ENCODE measurements around the gene SNRPF.
"Not testable (repeated sequence)": the region's sequence is repeated elsewhere in the genome, so short reads cannot be mapped to it uniquely, and the experiment has no call there.

SNRPF gene

DNA sequence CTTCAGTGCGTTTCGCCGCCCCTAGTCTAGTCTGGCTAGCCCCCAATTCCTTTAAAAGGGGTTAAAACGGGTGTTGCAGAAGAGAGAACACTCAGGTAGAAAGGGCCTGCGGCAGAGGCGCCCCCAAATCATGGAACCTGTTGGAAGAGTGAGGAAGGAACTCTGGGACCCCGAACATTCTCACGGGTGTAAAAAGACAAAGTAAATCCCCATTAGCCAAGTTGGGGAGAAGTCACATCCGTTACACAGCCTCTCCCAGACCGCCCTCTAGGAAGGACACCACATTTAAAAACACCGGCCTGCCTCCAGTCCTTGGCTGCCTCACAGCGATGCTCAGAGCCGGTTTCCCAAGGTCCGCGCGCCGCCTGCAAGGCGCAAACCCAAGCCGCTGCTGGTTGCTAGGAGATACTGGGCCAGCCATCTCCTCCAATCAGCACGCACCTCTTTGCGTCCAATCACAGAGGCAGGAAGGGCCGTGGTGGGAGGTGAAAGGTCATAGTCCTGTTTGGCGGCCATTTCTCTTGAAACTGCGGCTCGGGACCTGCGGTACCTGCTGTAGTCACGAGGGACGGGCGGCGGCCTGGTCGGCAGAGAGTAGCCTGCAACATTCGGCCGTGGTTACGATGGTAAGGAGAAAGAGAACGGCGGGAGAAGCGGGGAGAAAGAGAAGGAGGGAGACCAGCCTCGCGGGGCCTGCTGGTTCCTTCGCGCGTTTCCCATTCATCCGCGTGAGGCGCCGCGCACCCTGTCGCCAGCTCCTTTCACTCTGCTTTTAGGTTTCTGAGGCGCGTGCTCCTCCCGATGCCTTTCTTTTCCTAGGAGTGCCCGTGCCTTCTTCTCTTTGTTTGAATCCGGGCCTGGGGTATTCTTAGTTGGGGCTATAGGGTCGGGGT lies at the start of gene SNRPF:
SNRPF (plus strand) TSS at position 502 of the 893 bp plus-strand sequence; CDS start at position 624, 122 bp downstream.
- DNase-seq: peak; percentile 97

DNA sequence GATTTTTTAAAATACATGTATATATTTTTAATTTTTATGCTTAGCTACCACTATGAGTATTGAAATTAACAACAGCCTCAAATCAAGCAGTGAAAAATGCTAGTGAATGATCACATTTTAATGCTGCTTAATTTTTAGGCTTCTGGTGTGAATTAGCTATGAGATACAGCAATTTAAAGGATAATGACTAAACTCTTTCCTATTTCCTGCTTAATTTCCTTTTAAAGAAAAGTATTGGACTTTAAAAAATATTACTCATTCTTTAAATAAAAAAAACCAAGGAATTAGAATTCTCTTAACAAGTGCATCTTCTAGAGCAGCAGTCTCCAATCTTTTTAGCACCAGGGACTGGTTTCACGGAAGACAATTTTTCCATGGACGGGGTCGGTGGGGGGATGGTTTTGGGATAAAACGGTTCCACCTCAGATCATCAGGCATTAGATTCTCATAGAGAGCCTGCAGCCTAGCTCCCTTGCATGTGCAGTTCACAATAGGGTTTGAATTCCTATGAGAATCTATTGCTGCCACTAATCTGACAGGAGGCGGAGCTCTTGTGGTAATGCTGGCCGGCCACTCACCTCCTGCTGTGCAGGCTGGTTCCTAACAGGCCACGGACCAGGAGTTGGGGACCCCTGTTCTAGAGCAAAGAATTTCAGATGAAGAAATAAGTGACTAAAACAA lies 49.6 kb upstream of the SNRPF start:
- no peak for DNase-seq

DNA sequence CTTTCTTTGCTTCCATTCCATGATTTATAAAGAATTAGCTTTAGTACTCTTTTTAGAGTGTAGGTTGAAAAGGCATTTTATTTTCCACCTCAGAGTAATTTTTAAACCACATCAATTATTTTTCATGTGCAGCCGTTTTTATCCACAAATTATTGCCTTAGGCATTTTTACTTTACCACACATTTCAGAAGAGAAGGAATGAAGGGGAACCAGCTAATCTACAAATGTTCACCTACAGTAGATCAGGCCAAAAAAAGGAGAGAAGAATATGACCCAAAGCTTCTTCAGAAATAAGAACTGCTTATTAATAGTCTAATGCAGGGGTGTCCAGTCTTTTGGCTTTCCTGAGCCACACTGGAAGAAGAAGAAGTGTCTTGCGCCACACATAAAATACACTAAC lies 48.3 kb upstream of the SNRPF start:
- DNase-seq: no peak

DNA sequence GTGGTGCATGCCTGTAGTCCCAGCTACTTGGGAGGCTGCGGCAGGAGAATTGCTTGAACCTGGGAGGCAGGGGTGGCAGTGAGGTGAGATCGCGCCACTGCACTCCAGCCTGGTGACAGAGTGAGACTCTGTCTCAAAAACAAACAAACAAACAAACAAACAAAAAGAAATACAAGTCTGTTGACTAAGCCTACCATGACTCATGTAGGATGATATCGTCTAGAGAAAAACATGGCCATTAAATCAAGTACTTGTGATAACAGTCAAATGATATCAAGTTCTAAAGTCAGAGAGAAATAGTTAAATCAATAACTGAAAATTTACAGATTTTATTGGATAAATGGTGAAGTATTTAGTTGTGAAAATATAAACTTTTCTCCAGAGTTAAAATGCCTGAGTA lies 46.6 kb upstream of the SNRPF start:
- not testable (repeated sequence) for DNase-seq

DNA sequence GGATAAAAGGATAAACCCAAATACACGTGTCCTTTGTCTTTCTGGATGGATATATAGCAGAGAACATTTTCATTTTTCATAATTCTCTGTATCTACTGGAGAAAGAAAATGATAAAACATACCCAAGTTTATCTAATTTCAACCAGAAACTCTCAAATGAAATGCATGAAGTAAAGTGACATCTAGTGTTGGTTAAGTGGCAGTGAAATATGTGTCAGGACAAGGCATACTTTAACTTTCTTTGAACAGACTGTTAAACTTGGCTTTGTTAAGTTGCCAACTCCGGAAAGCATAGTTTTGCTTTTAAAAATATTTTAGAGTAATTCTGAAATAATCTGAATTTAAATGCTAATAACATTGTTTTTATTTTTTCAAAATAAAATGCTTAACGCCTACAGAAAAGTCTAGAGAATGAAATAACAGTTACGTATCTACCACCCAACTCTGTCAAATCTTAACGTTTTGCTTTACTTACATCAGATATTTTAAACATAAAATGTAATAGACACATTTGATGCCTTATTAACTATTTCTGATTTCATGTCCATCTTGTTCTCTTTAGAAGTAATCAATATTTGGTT lies 43.0 kb upstream of the SNRPF start:
- DNase-seq: peak; percentile 8

DNA sequence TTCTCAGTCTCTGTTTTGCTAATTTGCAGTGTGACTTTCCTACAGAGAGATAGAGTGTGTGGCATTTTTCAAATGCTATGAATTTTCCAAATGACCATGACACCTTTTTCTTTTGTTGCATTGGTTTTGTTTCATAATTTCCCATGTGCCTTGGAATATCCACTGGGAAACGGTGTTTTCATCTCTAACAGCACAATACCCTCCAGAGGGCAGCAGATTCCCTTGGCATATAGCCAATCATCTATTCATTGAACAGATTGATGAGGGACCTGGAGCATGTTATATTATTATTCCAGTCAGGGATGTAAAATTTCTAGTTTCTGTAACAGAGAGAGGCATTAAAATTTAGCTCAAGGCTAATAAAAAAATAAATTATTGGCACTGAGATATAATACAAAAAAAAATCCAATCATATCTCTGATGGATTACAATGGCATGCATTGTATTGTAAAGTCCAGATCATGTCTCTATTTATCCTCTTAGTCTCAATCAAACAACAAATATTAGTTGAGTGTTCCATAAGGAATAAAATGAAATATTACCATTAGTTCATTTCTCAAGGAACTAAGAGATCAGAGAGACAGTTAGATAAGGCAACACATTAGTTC lies 38.6 kb upstream of the SNRPF start:
- DNase-seq: no peak

DNA sequence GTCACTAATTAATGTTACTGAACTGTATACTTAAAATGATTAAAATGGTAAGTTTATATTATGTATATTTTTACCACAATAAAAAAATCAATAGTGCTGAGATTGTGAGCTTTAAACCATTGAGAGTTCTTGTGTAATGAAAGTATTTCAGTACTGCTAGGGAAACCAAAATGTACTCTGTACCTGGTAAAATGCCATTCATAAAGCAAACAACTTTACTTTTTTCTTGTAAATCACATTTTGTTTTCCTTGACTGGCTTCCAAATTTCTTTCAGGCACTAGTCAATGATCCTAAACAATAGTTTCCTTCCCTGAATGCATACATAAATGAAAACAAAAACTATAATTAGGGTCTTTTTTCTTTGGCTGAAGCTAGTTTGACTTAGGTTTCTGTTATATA lies 29.4 kb upstream of the SNRPF start:
- no peak for DNase-seq

DNA sequence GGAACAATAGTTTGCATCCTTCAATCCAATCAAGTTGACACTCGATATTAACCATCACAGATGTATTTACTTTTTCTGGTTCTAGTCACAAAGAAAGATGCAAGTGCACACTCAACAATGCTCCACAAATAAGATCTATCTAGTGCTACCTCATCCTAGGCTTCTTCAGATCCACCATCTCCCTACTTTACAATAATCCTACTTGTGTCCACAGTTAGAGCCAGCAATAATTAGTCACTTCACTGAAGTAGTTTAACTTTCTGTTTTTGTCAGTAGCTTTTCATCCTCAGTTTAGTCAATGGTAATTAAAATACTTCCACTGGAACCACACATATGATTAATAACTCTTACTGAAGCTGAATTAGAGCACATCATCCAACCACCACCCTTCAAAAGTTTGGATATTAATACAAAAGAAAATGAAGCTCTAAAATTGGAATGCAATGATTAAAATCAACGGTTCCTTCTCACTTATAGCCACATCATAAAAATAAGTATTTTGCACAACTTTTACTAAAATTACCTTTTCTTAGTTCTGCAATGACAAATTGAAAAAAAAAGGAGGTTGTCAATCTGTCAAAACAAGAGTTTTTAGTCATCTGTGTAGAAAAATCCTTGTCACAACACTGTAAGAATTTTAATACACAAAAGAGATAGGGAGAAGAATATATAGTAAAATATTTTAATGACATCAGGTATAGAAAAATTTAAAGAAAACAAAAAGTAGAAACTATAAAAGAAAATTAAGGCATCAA lies 28.2 kb upstream of the SNRPF start:
- no peak for DNase-seq

DNA sequence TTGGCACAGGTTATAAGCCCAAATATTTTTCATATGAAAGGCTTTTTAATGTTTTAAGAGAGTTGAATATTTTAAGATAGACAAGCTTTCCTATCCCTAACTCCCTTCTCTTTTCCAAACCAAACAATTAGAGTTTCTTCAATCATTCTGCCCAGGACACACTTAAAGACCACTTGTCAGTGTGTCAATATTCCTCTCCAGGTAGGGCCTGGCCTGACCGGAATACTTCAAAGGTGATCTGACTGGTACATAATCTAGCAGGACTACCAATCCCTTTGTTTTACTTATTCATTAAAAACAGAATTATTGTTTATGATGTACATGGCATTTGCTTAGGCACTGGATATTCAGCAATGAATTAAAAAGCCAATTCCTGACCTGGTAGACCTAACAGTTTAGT lies 24.2 kb upstream of the SNRPF start:
- no peak for DNase-seq

DNA sequence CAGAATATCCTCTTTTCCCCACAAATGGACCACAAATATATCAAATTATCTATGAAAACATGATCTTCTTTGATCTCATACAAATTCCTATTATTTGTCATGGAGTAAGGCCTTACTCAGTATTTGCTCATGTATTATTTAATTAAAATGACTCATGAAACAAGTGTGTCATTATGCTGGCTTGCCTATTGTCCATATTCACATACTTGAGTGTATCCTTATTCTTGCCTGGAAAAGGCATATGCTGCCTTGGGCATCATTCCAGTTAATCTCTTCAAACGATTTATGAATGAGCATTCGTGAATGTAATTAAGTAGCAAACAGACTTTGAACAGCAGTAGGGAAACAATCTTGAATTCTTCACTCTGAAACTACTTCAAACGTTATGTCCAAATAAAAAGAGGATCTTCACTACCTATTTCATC lies 22.6 kb upstream of the SNRPF start:
- DNase-seq: no peak

DNA sequence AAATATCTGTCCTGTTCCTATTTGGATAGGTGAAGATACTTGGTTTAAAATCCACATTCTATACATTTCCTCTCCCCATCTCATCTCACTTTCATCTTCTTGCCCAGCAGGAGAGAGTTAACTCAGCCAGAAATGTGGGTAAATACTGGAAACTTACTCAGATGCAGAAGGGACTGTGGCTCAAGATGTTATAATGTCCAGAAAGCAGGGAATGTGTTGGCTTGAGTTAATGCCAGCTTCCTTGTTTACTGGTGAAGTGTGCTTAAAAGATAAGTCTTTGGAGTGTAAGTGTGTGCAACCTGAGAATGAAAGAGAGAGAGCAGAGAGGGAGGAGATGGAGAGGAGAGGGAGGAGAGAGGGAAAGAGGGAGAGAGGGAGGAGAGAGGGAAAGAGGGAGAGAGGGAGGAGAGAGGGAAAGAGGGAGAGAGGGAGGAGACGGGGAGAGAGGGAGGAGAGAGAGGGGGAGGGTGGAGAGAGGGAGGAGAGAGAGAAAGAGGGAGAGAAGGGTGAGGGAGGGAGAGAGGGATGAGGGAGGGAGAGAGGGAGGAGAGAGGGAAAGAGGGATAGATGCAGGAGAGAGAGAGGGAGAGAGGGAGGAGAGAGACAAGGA lies 22.0 kb upstream of the SNRPF start:
- DNase-seq: no peak

DNA sequence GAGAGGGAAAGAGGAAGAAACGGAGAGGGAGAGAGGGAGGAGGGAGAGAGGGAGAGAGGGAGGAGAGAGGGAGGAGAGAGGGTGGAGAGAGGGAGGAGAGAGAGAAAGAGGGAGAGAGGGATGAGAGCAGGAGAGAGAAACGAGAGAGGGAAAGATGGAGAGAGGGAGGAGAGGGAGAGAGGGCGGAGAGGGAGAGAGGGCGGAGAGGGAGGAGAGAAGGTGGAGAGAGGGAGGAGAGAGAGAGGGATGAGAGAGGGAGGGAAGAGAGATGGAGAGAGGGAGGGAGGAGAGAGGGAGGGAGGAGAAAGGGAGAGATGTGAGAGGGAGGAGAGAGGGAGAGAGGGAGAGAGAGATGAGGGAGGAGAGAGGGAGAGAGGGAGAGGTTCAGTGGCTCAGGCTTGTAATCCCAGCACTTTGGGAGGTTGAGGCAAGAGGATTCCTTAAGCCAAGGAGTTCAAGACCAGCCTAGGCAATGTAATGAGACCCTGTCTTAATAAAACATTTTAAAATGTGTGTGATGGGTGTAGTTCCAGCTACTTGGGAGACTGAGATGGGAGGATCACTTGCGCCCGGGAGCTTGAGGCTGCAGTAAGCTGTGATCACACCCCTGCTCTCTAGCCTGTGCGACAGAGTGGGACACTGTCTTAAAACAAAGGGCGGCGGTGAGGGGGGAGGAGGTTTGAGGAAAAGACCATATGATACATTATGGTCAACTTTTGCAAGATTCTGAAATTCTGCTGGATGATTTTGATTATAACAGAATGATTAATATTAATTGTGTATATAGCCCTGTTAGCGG lies 21.3 kb upstream of the SNRPF start:
- no peak for DNase-seq

DNA sequence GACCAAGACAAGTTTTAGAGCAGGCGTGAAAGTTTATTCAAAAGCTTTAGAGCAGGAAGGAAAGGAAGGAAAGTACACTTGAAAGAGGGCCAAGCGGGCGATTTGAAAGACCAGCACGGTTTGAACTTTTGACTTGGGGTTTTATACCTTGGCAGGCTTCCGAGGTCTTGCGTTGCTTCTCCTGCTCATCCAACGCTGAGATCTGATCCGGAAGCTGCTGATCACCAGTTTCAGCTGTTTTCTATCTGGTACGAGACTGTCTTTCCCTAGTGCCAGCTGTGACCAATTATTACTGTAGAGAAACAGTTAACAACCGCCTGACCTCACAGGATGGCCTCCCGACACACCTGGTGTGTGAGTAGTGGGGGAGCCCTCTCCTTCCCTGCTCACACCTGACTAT lies 20.6 kb upstream of the SNRPF start:
- DNase-seq: no peak

DNA sequence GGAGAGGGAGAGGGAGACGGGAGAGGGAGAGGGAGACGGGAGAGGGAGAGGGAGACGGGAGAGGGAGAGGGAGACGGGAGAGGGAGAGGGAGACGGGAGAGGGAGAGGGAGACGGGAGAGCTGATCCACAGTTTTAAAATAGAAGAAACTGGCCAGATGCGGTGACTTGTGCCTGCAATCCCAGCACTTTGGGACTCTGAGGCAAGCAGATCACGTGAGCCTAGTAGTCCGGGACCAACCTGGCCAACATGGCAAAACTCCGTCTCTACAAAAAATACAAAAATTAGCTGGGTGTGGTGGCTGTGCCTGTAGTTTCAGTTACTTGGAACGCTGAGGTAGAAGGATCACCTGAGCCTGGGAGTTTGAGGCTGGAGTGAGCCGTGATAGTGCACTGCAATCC lies 16.3 kb upstream of the SNRPF start:
- DNase-seq: not testable (repeated sequence)

DNA sequence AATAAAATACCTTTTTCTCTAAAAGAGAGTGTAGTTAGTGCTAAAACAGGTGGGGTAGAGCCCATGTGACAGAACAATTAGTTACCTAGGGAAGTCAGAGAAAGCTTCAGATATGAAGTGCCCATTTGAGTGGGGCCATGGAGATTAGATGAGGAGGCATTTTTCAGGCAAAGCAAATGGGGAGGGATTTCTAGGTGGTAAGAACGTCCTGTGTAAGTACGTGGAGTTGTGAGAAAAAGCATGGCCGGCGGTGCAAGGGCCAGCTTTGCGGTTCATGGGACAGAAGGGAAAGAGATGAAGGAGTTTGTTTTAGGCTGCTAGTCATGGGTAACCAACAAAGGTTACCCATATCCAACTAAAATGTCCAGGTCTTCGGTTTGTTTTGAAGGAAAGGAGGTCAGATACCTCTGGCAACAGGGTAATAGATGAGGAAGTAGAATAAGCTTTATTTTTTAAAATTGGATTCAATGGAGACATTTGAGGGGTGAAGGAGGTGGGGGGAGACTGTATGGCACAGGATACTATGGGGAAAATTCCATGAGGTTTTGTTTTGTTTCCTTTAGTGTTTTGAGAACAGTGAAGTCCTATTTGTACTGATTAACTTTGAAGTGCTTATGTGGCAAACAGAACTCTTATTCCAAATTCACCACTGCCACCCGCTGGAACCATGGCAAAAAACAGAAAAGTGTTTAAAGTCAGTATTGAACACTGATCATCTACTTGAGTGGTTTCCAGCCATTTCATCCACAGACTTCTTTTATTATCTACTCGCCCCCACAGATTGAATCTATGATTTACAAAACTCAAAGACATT lies 10.0 kb upstream of the SNRPF start:
- peak; percentile 7 for DNase-seq

DNA sequence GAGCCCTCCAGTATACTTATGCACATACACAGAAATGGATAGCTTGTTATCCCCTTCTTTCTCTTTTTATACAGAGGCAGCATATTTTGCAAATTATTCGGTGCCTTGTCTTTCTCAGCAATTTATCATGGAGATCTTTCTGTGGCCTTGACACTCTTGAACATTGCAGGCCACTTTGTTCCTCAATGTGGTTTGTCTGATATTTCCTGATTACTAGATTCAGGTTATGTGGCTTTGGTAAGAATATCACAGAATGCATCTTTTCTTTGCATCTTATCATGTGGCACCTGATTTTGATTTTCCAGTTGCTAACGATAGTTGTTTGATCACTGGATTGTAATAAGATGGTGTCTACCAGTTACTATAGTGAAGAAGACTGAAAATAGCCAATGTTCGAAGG lies 7.1 kb upstream of the SNRPF start:
- DNase-seq: peak; percentile 5

DNA sequence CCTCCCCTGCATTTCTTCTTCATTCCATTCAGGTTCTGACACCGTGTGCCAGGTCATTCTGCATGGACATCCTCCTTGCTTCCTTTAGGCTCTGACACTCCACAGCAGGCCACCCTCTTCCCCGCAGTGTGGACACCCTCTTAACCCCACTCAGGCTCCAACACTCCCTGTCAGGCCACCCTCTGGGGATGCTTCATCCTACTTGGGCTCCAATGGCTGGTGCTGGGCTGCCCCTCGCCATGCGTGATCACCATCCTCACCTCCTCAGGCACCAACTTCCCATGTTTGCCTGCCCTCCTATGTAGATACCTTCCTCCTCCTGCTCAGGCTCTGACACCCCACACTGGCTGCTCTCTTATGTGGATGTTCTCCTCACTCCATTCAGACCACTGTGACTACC lies 6.6 kb upstream of the SNRPF start:
- no peak for DNase-seq

DNA sequence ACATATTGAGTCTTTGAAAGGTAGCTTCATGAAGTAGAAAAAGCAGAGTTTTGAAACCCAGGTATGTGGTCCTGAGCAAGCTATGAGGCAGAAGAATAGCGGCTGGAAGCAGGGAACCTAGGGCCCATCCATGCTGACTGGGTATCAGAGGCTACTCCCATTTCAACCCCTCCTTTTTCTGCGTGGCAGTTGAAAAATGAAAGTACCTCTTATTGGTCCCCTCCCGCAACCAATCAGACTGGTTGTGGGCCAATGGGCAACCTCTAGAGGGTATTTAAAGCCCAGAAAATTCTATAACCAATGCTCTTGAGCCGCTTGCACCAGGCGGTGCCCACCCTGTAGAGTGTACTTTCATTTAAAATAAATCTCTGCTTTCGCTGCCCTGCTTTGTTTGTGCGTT lies 1.6 kb upstream of the SNRPF start:
- DNase-seq: no peak

DNA sequence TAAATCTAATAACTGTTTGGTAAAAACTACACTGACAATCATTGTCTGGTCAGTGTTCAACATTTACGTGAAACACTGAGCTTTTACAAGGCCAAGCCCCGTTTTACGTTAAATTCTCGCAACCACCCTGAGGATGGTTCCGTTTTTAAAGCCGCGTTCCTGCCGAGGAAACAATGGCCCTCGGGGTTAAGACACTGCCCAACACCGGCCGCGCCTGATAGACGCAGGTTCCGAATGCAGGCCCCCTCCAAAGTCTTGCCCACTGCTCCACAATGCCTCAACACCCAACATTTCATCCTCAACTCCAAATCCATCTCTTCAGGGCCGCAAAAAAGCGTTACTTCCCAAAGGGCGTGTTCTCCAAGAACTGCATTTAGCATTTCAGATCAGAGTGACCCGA lies 953 bp upstream of the SNRPF start:
- DNase-seq: no peak

DNA sequence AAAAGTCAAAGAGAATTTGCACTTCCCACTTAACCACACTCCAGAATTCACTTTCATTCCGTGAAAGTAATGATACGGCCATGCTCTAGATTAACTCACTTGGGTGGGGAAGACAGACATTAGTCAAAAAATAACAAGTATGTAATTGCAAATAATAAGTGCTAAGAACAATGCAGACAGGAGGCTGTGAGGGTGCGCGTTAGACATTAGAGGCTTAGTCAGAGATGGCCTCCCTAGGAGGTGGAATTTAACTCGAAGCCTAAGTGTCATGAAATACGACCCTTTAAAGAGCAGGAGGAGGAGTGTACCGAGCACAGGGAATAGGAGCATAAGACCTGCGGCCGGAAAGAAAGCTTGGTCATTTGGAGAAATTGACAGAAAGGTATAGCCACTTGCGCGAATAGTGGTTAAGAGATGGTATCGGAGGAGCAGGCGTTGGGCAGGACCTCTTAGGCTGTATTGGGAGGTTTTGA lies 628 bp downstream of the SNRPF start:
- DNase-seq: no peak

Measured in MV-4-11 (cell line).